Mucosa of descending colon (tissue), 3 donors: Measurements from ENCODE around the gene ZMYM5. TPM values are rescaled to one million over a fixed set of nuclear protein-coding genes. Genes with fewer than 3 reads are reported as not detected.
"Not testable (repeated sequence)": the region's sequence is repeated elsewhere in the genome, so short reads cannot be mapped to it uniquely, and the experiment has no call there.

Source experiments
- ATAC-seq: fragments of 200-7000 bp; cut with Tn5 transposase; one replicate; pipeline ENCODE4 v1.9.1; 2020; ENCODE audit warnings: mild to moderate bottlenecking, moderate library complexity
- DNase-seq, 3 donors: peaks; one replicate each; pipeline ENCODE4 v3.0.0-alpha.2; 2020
- H3K36me3 ChIP-seq: fragments of 200-600 bp; one replicate; pipeline ENCODE4 v1.8.0; 2021; ENCODE audit warnings: low read depth, mild to moderate bottlenecking
- H3K4me1 ChIP-seq: fragments of 200-600 bp; one replicate; pipeline ENCODE4 v1.8.0; 2021; ENCODE audit warnings: low read depth, mild to moderate bottlenecking
- H3K4me3 ChIP-seq: fragments of 200-600 bp; one replicate; pipeline ENCODE4 v1.8.0; 2021; ENCODE audit warnings: mild to moderate bottlenecking
- H3K9me3 ChIP-seq: fragments of 200-600 bp; one replicate; pipeline ENCODE4 v1.8.0; 2021; ENCODE audit warnings: mild to moderate bottlenecking
- CTCF ChIP-seq: fragments of 200-600 bp; IDR thresholded peaks from one replicate; pipeline ENCODE4 v1.8.0; 2022; ENCODE audit warnings: antibody characterized with exemption, mild to moderate bottlenecking
- intact Hi-C, 2 donors: fragments of 100-400 bp; cut with DNase I in 1 of 2; cut with micrococcal nuclease in 1 of 2; formaldehyde crosslinking; loops; one replicate each; pipeline versions ENCODE4 v1.11.0 to v1.11.1; 2022; cut with DNase I, micrococcal nuclease
- total RNA-seq, 3 donors: library from RNA; stranded (reverse); fragmentation: NEBNext Ultra II Directional in 2 of 3; extraction: Animal tissue kit (Norgen Biotek cat#: 25700) in 2 of 3; gene quantifications; one replicate each; pipeline versions ENCODE4 v1.2.1 to v1.2.4, GENCODE V29; 2021 to 2023
- donor health status: DM: no; HTN: no; CAD: no; lungs with moderate emphysema.
- donor health status: DM: no; HTN: no; CAD: no.
- donor health status: DM: no; HTN: yes; CAD: no.

Gene ZMYM5
- total RNA-seq, 3 donors from 2014 or later: 7.4 to 13.9 (median 9.2) TPM

GRCh38 chr13:19862481-19863313 lies 752 bp downstream of the ZMYM5 start:
- no peaks in the 10 kb centered on the region for H3K36me3 ChIP-seq
- ATAC-seq (peak; percentile 5), DNase-seq (peak; percentile 51 to 69 (median 60))
- no peak for TF ChIP-seq CTCF
- H3K9me3 ChIP-seq: no peaks in the 10 kb centered on the region
- peak overlapping the region; percentile 81 for H3K4me3 ChIP-seq
- H3K4me1 ChIP-seq: peaks cover 18% of the 10 kb centered on the region
- intact Hi-C loops: no loop called here

- H3K4me1 ChIP-seq: peaks cover 18% of the 10 kb centered on the region
- DNase-seq (no peak), ATAC-seq (no peak)
- H3K36me3 ChIP-seq: no peaks in the 10 kb centered on the region
- no peak for TF ChIP-seq CTCF
- no peaks in the 10 kb centered on the region for H3K9me3 ChIP-seq
- H3K4me3 ChIP-seq: no peak overlapping the region
- intact Hi-C loops: no loop called here
Measured at GRCh38 chr13:19861762-19862161, 1.7 kb downstream of the ZMYM5 start.

GRCh38 chr13:19860884-19861655 lies 2.4 kb downstream of the ZMYM5 start:
- DNase-seq: no peak
- Histone ChIP-seq H3K4me3 (no peak overlapping the region), H3K36me3 (no peaks in the 10 kb centered on the region), H3K9me3 (no peaks in the 10 kb centered on the region), H3K4me1 (peaks cover 18% of the 10 kb centered on the region)
- no peak for ATAC-seq
- intact Hi-C loops: no loop called here
- TF ChIP-seq CTCF: no peak

- ATAC-seq, H3K9me3 ChIP-seq, DNase-seq, H3K4me3 ChIP-seq, intact Hi-C loops, H3K36me3 ChIP-seq: not testable (repeated sequence)
- peaks cover 12% of the 10 kb centered on the region for H3K4me1 ChIP-seq
Measured at GRCh38 chr13:19857637-19858036, 5.8 kb downstream of the ZMYM5 start.

GRCh38 chr13:19852766-19853165 lies 10.7 kb downstream of the ZMYM5 start:
- H3K36me3 ChIP-seq: no peaks in the 10 kb centered on the region
- H3K4me1 ChIP-seq: no peaks in the 10 kb centered on the region
- no peak for TF ChIP-seq CTCF
- no peak overlapping the region for H3K4me3 ChIP-seq
- intact Hi-C loops: no loop called here
- no peak for ATAC-seq
- no peak for DNase-seq
- H3K9me3 ChIP-seq: no peaks in the 10 kb centered on the region

- peak in 1 of 3 donors; percentile 9 for DNase-seq
- no peaks in the 10 kb centered on the region for H3K4me1 ChIP-seq
- ATAC-seq: peak; percentile 61
- no peak overlapping the region for H3K4me3 ChIP-seq
- intact Hi-C loops: no loop called here
- H3K9me3 ChIP-seq: no peaks in the 10 kb centered on the region
- no peaks in the 10 kb centered on the region for H3K36me3 ChIP-seq
- TF ChIP-seq CTCF: no peak
Measured at GRCh38 chr13:19845758-19846157, 17.7 kb downstream of the ZMYM5 start.
